MM.1S (cell line): Measurements from ENCODE around the gene UBE2G2.

ENCODE experiments used
- DNase-seq: peaks from one replicate; pipeline ENCODE4 v3.0.0-alpha.2; 2015
- H2AFZ ChIP-seq: fragments of 300-600 bp; sonication (generic); 2 replicates; pipeline ENCODE4 v1.6.0; 2016; ENCODE audit warnings: antibody characterized with exemption, low read length
- H3F3A ChIP-seq: fragments of 300-600 bp; sonication (generic); 2 replicates; pipeline ENCODE4 v1.6.1; 2016; ENCODE audit warnings: mild to moderate bottlenecking, antibody characterized with exemption, low read length, moderate library complexity, mixed read lengths; ENCODE audit not compliant: insufficient read depth
- H3K27ac ChIP-seq: fragments of 300-600 bp; sonication (generic); 2 replicates; pipeline ENCODE4 v1.5.1; 2016; ENCODE audit warnings: mild to moderate bottlenecking, low read length
- H3K27me3 ChIP-seq: fragments of 300-600 bp; sonication (generic); replicated peaks from 2 replicates; pipeline ENCODE4 v1.6.0; 2016; ENCODE audit warnings: low read length; ENCODE audit not compliant: insufficient read depth
- H3K36me3 ChIP-seq: fragments of 300-600 bp; sonication (generic); replicated peaks from 2 replicates; pipeline ENCODE4 v1.6.1; 2016; ENCODE audit warnings: mild to moderate bottlenecking, low read length, mixed read lengths; ENCODE audit not compliant: insufficient read depth
- H3K4me1 ChIP-seq: fragments of 300-600 bp; sonication (generic); 2 replicates; pipeline ENCODE4 v1.6.1; 2016; ENCODE audit warnings: low read length, mixed read lengths
- H3K4me2 ChIP-seq: fragments of 300-600 bp; sonication (generic); 2 replicates; pipeline ENCODE4 v1.6.0; 2016; ENCODE audit warnings: low read depth, low read length
- H3K4me3 ChIP-seq: fragments of 300-600 bp; sonication (generic); 2 replicates; pipeline ENCODE4 v1.5.1; 2016; ENCODE audit warnings: low read length, mixed read lengths
- H3K79me2 ChIP-seq: fragments of 300-600 bp; sonication (generic); 2 replicates; pipeline ENCODE4 v1.6.1; 2016; ENCODE audit warnings: mixed run types, low read length, mixed read lengths
- H3K9ac ChIP-seq: fragments of 300-600 bp; sonication (generic); 2 replicates; pipeline ENCODE4 v1.6.1; 2016; ENCODE audit warnings: low read length, mixed read lengths
- H3K9me2 ChIP-seq: fragments of 300-600 bp; sonication (generic); replicated peaks from 2 replicates; pipeline ENCODE4 v1.6.1; 2016; ENCODE audit warnings: mild to moderate bottlenecking, low read length, mixed read lengths; ENCODE audit not compliant: insufficient read depth
- H3K9me3 ChIP-seq: fragments of 300-600 bp; sonication (generic); replicated peaks from 2 replicates; pipeline ENCODE4 v1.6.1; 2016; ENCODE audit warnings: mild to moderate bottlenecking, low read length, mixed read lengths; ENCODE audit not compliant: insufficient read depth
- H4K20me1 ChIP-seq: fragments of 300-600 bp; sonication (generic); 2 replicates; pipeline ENCODE4 v1.6.1; 2016; ENCODE audit warnings: mild to moderate bottlenecking, low read length, moderate library complexity, mixed read lengths; ENCODE audit not compliant: insufficient read depth
- EZH2 ChIP-seq: fragments of 300-600 bp; sonication (generic); optimal IDR thresholded peaks from 2 replicates; pipeline ENCODE3; 2017; ENCODE audit warnings: low read depth, mild to moderate bottlenecking, antibody characterized with exemption, low read length, mixed read lengths
- EZH2phosphoT487 ChIP-seq: fragments of 300-600 bp; sonication (generic); IDR thresholded peaks from 2 replicates; pipeline ENCODE4 v1.6.1; 2018; ENCODE audit warnings: antibody characterized with exemption, low read length
- TF ChIP-seq, protein P1 (sequence below): fragments of 300-600 bp; sonication (generic); IDR thresholded peaks from 2 replicates; pipeline ENCODE4 v1.5.1; 2016; ENCODE audit warnings: antibody characterized with exemption, low read length, mixed read lengths

The UBE2G2 gene

DNA sequence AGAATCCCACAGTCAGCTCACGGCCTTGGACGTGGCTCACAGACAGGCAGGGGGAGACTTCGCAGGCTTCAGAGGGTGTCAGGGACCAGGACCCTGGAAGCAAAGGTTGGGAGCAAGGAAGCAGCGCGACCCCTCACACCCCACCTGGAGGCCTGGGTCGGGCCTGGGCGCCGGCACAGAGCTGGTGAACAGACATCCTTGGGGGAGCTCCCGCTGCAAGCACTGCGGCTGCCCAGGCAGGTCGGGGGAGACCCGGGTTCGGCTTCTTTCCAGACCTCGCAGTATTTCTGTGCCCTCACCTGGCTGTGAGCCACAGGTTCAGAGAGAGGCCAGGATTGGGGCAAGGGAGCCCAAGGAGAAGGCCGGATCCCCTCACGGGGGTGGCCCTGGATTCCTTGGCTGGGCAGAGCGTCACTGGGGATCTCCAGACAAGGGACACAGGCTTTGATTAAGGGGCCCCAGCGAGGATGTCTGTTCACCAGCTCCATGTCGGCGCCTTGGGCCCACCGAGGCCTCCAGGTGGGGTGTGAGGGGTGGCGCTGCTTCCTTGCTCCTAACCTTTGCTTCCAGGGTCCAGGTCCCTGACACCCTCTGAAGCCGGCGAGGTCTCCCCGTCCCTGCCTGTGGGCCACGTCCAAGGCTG lies 52.4 kb downstream of the UBE2G2 start:
- Histone ChIP-seq H4K20me1 (no peaks in the 10 kb centered on the region), H3K27me3 (peaks cover 99% of the 10 kb centered on the region), H3K9ac (no peak overlapping the region), H3K4me2 (no peak overlapping the region), H3K27ac (no peak overlapping the region), H3K9me3 (no peaks in the 10 kb centered on the region), H3K79me2 (no peaks in the 10 kb centered on the region), H3K4me3 (no peak overlapping the region), H3F3A (no peaks in the 10 kb centered on the region), H2AFZ (no peak overlapping the region), H3K9me2 (no peaks in the 10 kb centered on the region), H3K36me3 (no peaks in the 10 kb centered on the region), H3K4me1 (no peaks in the 10 kb centered on the region)
- TF ChIP-seq EZH2phosphoT487: no peak
- TF ChIP-seq, protein P1, sequence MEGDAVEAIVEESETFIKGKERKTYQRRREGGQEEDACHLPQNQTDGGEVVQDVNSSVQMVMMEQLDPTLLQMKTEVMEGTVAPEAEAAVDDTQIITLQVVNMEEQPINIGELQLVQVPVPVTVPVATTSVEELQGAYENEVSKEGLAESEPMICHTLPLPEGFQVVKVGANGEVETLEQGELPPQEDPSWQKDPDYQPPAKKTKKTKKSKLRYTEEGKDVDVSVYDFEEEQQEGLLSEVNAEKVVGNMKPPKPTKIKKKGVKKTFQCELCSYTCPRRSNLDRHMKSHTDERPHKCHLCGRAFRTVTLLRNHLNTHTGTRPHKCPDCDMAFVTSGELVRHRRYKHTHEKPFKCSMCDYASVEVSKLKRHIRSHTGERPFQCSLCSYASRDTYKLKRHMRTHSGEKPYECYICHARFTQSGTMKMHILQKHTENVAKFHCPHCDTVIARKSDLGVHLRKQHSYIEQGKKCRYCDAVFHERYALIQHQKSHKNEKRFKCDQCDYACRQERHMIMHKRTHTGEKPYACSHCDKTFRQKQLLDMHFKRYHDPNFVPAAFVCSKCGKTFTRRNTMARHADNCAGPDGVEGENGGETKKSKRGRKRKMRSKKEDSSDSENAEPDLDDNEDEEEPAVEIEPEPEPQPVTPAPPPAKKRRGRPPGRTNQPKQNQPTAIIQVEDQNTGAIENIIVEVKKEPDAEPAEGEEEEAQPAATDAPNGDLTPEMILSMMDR: no peak
- TF ChIP-seq EZH2: no peak
- DNase-seq: no peak

DNA sequence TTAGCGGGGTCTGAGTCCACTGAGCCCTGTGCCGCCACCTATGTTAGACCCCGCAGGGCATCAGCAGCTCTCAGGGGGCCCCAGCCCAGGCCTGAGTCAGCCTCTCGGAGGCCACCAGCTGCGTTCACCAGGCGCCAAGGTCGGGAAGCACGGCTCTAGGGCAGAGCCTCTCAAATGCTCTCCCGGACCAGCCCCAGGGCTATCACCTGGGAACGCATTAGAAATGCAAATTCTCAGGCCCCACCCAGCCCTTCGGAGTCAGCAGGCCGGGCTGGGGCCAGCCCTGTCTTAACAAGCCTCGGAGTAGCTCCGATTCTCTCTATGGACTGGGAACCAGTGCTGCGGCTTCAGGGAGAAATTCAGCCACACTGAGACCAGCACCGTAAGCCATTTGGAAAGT lies 53.0 kb downstream of the UBE2G2 start:
- H4K20me1 ChIP-seq: no peaks in the 10 kb centered on the region
- H3K36me3 ChIP-seq: no peaks in the 10 kb centered on the region
- H3K9me3 ChIP-seq: no peaks in the 10 kb centered on the region
- H3K4me2 ChIP-seq: no peak overlapping the region
- H3K79me2 ChIP-seq: no peaks in the 10 kb centered on the region
- TF ChIP-seq, protein P1: no peak
- TF ChIP-seq EZH2phosphoT487 (no peak), EZH2 (no peak)
- no peaks in the 10 kb centered on the region for H3F3A ChIP-seq
- no peak overlapping the region for H2AFZ ChIP-seq
- no peaks in the 10 kb centered on the region for H3K4me1 ChIP-seq
- no peak for DNase-seq
- H3K9me2 ChIP-seq: no peaks in the 10 kb centered on the region
- H3K4me3 ChIP-seq: no peak overlapping the region
- no peak overlapping the region for H3K9ac ChIP-seq
- no peak overlapping the region for H3K27ac ChIP-seq
- H3K27me3 ChIP-seq: peaks cover 100% of the 10 kb centered on the region

DNA sequence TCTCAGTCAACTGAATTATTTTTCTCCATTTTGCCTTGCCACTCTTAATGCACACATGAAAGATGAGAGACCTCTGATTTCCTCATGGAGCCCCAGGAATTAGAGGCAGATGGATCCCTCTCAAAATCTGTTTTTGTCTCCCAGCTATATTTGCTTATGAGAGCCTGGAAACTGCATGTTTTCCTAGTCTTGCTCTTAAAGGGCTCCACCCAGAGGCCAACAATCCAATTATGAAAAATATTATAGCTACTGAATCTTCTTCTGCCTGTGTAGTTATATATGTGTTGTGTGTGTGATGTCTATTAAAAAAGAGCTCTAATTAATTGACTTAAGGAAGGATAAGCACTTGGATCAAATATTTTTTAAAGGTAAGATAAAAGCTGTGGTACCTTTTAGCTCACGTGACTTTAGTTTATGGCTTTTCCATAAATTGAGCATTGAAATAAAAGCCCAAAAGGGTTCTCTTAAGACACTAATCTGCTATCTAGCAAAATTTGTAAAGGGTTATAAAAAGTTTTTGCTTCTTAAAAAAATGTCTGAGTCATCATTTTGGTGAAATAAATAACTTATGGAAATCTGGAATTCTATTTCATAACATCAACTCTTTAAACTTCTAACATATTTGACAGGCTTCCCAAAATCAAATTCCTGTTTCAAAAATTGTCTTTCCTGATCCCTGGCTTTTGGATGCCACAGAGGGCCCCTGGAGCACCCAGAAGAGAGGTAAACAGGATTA lies 59.0 kb downstream of the UBE2G2 start:
- no peak for DNase-seq
- Histone ChIP-seq H3K79me2 (no peaks in the 10 kb centered on the region), H3K4me3 (no peak overlapping the region), H3K9me2 (no peaks in the 10 kb centered on the region), H3K4me1 (no peaks in the 10 kb centered on the region), H4K20me1 (no peaks in the 10 kb centered on the region), H3K27me3 (peaks cover 96% of the 10 kb centered on the region), H3K4me2 (no peak overlapping the region), H3K36me3 (no peaks in the 10 kb centered on the region), H2AFZ (no peak overlapping the region), H3K27ac (no peak overlapping the region), H3K9me3 (no peaks in the 10 kb centered on the region), H3F3A (no peaks in the 10 kb centered on the region), H3K9ac (no peak overlapping the region)
- TF ChIP-seq EZH2: no peak
- TF ChIP-seq, protein P1: peak; percentile 26; the same call in 1 of the 2 replicates
